Common myeloid progenitor, CD34-positive (primary cell): ENCODE data around the gene ATP4B.

Experiments
- CTCF ChIA-PET: fragments of 350-600 bp; sonication (Branson Sonifier 250); formaldehyde crosslinking; loops from one replicate; lab custom pipeline; 2021; ENCODE audit warnings: antibody characterized with exemption; lab: Charles Lee
- POLR2A ChIA-PET: fragments of 350-600 bp; sonication (Branson Sonifier 250); formaldehyde crosslinking; loops from one replicate; lab custom pipeline; 2021; ENCODE audit warnings: antibody characterized with exemption; lab: Charles Lee
- DNase-seq, 3 donors: peaks; one replicate each; pipeline versions ENCODE4 v3.0.0 to v3.0.0-alpha.2; 2013
- H3K27ac ChIP-seq, 2 experiments: 1 replicate in 1 of 2; 2 replicates in 1 of 2; pipeline ENCODE4 v1.7.0; 2013; ENCODE audit warnings: inconsistent platforms in 2 of 2, low read length in 2 of 2, mild to moderate bottlenecking in 2 of 2, low read depth in 1 of 2, moderate library complexity in 1 of 2; ENCODE audit not compliant: severe bottlenecking in 2 of 2, insufficient read depth in 1 of 2, poor library complexity in 1 of 2
- H3K27me3 ChIP-seq, 5 experiments: replicated peaks in 2 of 5; 1 replicate in 3 of 5; 2 replicates in 2 of 5; pipeline versions ENCODE4 v1.6.1 to v1.7.0; 2013; ENCODE audit warnings: low read length in 4 of 5, mild to moderate bottlenecking in 2 of 5, moderate library complexity in 2 of 5, inconsistent platforms in 1 of 5; ENCODE audit not compliant: insufficient read depth in 5 of 5, control insufficient read depth in 4 of 5
- H3K36me3 ChIP-seq, 4 experiments: 1 replicate in 2 of 4; 2 replicates in 2 of 4; pipeline versions ENCODE4 v1.6.1 to v1.7.0; 2013; ENCODE audit warnings: low read length in 3 of 4, control low read depth in 1 of 4, mild to moderate bottlenecking in 1 of 4; ENCODE audit not compliant: control insufficient read depth in 4 of 4, insufficient read depth in 4 of 4
- H3K4me1 ChIP-seq, 4 experiments: 1 replicate in 3 of 4; 2 replicates in 1 of 4; pipeline versions ENCODE4 v1.6.1 to v1.7.1; 2013; ENCODE audit warnings: low read length in 3 of 4, mild to moderate bottlenecking in 3 of 4, control low read depth in 1 of 4, inconsistent platforms in 1 of 4, moderate library complexity in 1 of 4; ENCODE audit not compliant: control insufficient read depth in 4 of 4, insufficient read depth in 4 of 4; ENCODE audit errors: control extremely low read depth in 1 of 4
- H3K4me3 ChIP-seq, 7 experiments: 1 replicate in 4 of 7; 2 replicates in 3 of 7; pipeline versions ENCODE4 v1.5.1 to v1.7.0; 2013; ENCODE audit warnings: mild to moderate bottlenecking in 7 of 7, low read length in 6 of 7, moderate library complexity in 6 of 7, inconsistent platforms in 2 of 7, low read depth in 2 of 7, control low read depth in 1 of 7; ENCODE audit not compliant: insufficient read depth in 4 of 7, control insufficient read depth in 1 of 7; ENCODE audit errors: extremely low read depth in 1 of 7
- H3K9me3 ChIP-seq, 5 experiments: 1 replicate in 4 of 5; 2 replicates in 1 of 5; pipeline versions ENCODE4 v1.6.1 to v1.7.1; 2013; ENCODE audit warnings: low read length in 4 of 5, mild to moderate bottlenecking in 2 of 5, inconsistent platforms in 1 of 5, low read depth in 1 of 5, moderate library complexity in 1 of 5; ENCODE audit not compliant: control insufficient read depth in 4 of 5, insufficient read depth in 2 of 5; ENCODE audit errors: control extremely low read depth in 1 of 5
- WGBS: methylation state at CpG from one replicate; pipeline ENCODE4 v1.1.5; 2013; ENCODE audit not compliant: insufficient coverage; 5-methylcytosine and 5-hydroxymethylcytosine counted together

The ATP4B gene

GRCh38 chr13:113635048-113635420, 23.0 kb downstream of the ATP4B start:
- POLR2A ChIA-PET = no interaction called here
- Histone ChIP-seq H3K4me3 (no peak overlapping the region), H3K9me3 (peaks cover 0 to 3% (median 0%) of the 10 kb centered on the region in 5 experiments), H3K4me1 (no peaks in the 10 kb centered on the region), H3K27me3 (no peaks in the 10 kb centered on the region), H3K27ac (no peak overlapping the region), H3K36me3 (peaks cover 24 to 94% (median 55%) of the 10 kb centered on the region in 4 experiments)
- no peak for DNase-seq
- CTCF ChIA-PET = no interaction called here
- WGBS = 91% methylated on average over 7 of the region's 7 CpGs

GRCh38 chr13:113634279-113635047, 23.5 kb downstream of the ATP4B start:
- no peak for DNase-seq
- CTCF ChIA-PET = no interaction called here
- Histone ChIP-seq H3K27me3 (no peaks in the 10 kb centered on the region), H3K9me3 (no peaks in the 10 kb centered on the region), H3K27ac (no peak overlapping the region), H3K4me3 (no peak overlapping the region), H3K4me1 (no peaks in the 10 kb centered on the region), H3K36me3 (peaks cover 21 to 94% (median 52%) of the 10 kb centered on the region in 4 experiments)
- 99% methylated on average over 11 of the region's 16 CpGs for WGBS
- POLR2A ChIA-PET = no interaction called here

- Histone ChIP-seq H3K4me3 (no peak overlapping the region), H3K27ac (no peak overlapping the region), H3K36me3 (peaks cover 18 to 97% (median 54%) of the 10 kb centered on the region in 4 experiments), H3K9me3 (no peaks in the 10 kb centered on the region), H3K27me3 (no peaks in the 10 kb centered on the region), H3K4me1 (no peaks in the 10 kb centered on the region)
- no peak for DNase-seq
- ChIA-PET CTCF (no interaction called here), POLR2A (no interaction called here)
- 95% methylated on average over 17 of the region's 18 CpGs for WGBS
Observed at GRCh38 chr13:113633485-113633873, 24.5 kb downstream of the ATP4B start.

- Histone ChIP-seq H3K36me3 (peaks cover 18 to 97% (median 52%) of the 10 kb centered on the region in 4 experiments), H3K27ac (no peak overlapping the region), H3K27me3 (no peaks in the 10 kb centered on the region), H3K4me3 (no peak overlapping the region), H3K4me1 (no peaks in the 10 kb centered on the region), H3K9me3 (no peaks in the 10 kb centered on the region)
- CTCF ChIA-PET = no interaction called here
- WGBS = 96% methylated on average over 31 of the region's 38 CpGs
- DNase-seq = no peak
- POLR2A ChIA-PET = no interaction called here
Observed at GRCh38 chr13:113632706-113633484, 25.1 kb downstream of the ATP4B start.

DNA sequence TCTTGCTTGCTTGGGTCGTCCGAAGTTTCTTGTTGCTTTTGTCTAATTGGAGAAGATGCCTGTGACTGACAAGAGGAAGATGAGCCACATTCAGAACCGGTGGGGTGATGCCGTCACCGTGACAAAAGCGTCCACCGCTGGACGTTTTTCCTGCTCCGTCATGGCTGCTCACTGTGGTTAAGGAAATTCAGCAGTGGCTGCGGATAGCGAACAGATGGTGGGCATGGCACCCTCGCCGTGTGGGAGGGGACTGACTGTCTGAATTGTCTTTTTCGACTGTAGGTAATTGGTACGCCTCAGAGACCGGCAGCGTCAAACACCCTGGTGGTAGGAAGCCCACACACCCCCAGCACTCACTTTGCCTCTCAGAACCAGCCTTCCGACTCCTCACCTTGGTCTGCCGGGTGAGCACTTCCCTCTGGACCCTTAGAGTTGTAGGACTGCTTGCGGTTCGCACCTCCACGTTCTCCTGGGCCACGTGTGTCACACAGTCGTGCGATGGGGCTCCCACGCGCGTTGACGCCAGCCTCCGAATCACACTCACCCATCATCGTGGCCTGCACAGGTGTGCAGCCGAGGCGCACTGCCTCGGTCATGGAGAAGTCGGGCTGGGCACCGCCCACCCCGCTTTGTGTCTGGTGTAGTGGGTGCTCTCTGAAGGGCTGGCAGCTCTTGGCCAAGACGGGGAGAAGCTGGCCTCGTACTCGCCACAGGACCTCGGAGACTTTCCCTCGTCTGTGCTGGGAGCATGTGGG, 26.5 kb downstream of the ATP4B start:
- POLR2A ChIA-PET = no interaction called here
- Histone ChIP-seq H3K4me1 (no peaks in the 10 kb centered on the region), H3K36me3 (peaks cover 10 to 97% (median 44%) of the 10 kb centered on the region in 4 experiments), H3K27ac (no peak overlapping the region), H3K9me3 (no peaks in the 10 kb centered on the region), H3K4me3 (no peak overlapping the region), H3K27me3 (no peaks in the 10 kb centered on the region)
- CTCF ChIA-PET = no interaction called here
- no peak for DNase-seq
- 97% methylated on average over 41 of the region's 42 CpGs for WGBS

DNA sequence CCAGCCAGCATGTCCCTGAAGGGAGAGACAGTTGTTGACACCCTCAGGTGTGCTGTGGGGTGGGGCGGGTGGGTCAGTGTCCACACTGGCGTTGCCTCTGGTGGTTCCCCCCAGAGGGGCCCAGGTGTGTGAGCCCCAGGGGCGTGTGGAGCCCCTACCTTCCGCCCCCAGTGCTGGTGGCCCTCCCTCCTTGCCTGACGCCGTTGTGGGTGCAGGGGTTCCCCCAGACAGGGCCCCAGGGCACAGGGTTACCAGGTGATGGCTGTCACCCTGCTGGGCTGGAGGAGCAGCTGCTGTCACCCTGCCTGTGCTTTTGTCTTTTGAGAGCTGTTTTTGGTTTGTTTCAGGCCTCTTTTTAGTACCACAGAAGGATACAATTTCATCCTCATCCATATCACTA, 27.2 kb downstream of the ATP4B start:
- Histone ChIP-seq H3K27ac (no peak overlapping the region), H3K27me3 (no peaks in the 10 kb centered on the region), H3K36me3 (peaks cover 8 to 91% (median 41%) of the 10 kb centered on the region in 4 experiments), H3K4me3 (no peak overlapping the region), H3K9me3 (no peaks in the 10 kb centered on the region), H3K4me1 (no peaks in the 10 kb centered on the region)
- ChIA-PET CTCF (no interaction called here), POLR2A (no interaction called here)
- 100% methylated on average over 4 of the region's 6 CpGs for WGBS
- DNase-seq = no peak
